ENCODE data around the gene SOX13. TPM values are rescaled to one million over a fixed set of nuclear protein-coding genes. Genes with fewer than 3 reads are reported as not detected.

The SOX13 gene
- polyA plus RNA-seq, 3 donors: 0.52 TPM; not detected in 2

DNA sequence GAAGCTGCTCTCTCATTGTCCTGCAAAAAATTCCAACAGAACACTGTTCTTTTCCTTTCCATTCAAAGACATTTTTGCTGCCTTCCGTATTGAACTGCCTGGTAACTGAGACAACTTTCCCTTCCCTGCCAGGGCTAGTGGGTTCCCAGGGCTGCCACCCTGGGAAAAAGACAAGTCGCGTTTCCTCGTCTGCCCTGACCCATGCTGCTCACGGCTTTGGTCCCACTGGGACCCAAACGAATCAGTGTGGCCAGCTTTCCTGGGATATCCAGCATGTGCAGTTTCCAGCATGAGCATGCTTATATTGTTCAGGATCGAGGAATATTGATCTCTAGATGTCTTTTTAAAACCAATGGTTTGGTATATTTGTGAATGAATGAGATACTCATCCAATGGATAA, 18.2 kb downstream of the SOX13 start:
- no peaks in the 10 kb centered on the region for H4K20me1 ChIP-seq (ENCODE audit: insufficient read depth, low read length)
- Mint-ChIP-seq H3K36me3 (no peaks in the 10 kb centered on the region), H3K4me1 (no peaks in the 10 kb centered on the region), H3K9me3 (no peaks in the 10 kb centered on the region), H3K4me3 (no peak overlapping the region), H3K27me3 (ENCODE audit: low read depth in 3 of 3) (peaks cover 1 to 10% (median 6%) of the 10 kb centered on the region in 3 donors), H3K27ac (no peak overlapping the region)
- TF ChIP-seq, protein P1, sequence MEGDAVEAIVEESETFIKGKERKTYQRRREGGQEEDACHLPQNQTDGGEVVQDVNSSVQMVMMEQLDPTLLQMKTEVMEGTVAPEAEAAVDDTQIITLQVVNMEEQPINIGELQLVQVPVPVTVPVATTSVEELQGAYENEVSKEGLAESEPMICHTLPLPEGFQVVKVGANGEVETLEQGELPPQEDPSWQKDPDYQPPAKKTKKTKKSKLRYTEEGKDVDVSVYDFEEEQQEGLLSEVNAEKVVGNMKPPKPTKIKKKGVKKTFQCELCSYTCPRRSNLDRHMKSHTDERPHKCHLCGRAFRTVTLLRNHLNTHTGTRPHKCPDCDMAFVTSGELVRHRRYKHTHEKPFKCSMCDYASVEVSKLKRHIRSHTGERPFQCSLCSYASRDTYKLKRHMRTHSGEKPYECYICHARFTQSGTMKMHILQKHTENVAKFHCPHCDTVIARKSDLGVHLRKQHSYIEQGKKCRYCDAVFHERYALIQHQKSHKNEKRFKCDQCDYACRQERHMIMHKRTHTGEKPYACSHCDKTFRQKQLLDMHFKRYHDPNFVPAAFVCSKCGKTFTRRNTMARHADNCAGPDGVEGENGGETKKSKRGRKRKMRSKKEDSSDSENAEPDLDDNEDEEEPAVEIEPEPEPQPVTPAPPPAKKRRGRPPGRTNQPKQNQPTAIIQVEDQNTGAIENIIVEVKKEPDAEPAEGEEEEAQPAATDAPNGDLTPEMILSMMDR (IDR thresholded peaks at IDR 0.05): no peak
- no peak overlapping the region for H2AFZ ChIP-seq (ENCODE audit: insufficient read depth, low read depth, low read length, poor library complexity, severe bottlenecking)
- H3K27ac ChIP-seq (ENCODE audit: low read depth in 1 of 2, low read length in 2 of 2): no peak overlapping the region
- H3K9ac ChIP-seq (ENCODE audit: insufficient read depth, low read length, poor library complexity, severe bottlenecking): no peak overlapping the region
- H3K79me2 ChIP-seq (ENCODE audit: insufficient read depth, low read length): no peaks in the 10 kb centered on the region
- no peak overlapping the region for H3K4me3 ChIP-seq (replicated peaks in 1 of 3; ENCODE audit: low read depth in 2 of 3, low read length in 3 of 3)
- DNase-seq: no peak
- WGBS (ENCODE audit: insufficient coverage): 88% methylated on average over 6 of the region's 7 CpGs
- intact Hi-C loops (cut with micrococcal nuclease): no loop called here
- no peaks in the 10 kb centered on the region for H3K4me1 ChIP-seq (ENCODE audit: control insufficient read depth in 1 of 2, insufficient read depth in 2 of 2, low read length in 2 of 2)
- H3K27me3 ChIP-seq (ENCODE audit: control insufficient read depth in 2 of 2, insufficient read depth in 2 of 2, low read length in 2 of 2): no peaks in the 10 kb centered on the region
- no peak overlapping the region for H3K4me2 ChIP-seq (replicated peaks; ENCODE audit: extremely low read depth, low read length, poor library complexity, severe bottlenecking)
- no peaks in the 10 kb centered on the region for H3K36me3 ChIP-seq (replicated peaks in 1 of 2; ENCODE audit: control insufficient read depth in 1 of 2, insufficient read depth in 2 of 2, low read length in 2 of 2)
- H3K9me3 ChIP-seq (replicated peaks in 1 of 2; ENCODE audit: control insufficient read depth in 1 of 2, insufficient read depth in 1 of 2, low read length in 2 of 2): no peaks in the 10 kb centered on the region

DNA sequence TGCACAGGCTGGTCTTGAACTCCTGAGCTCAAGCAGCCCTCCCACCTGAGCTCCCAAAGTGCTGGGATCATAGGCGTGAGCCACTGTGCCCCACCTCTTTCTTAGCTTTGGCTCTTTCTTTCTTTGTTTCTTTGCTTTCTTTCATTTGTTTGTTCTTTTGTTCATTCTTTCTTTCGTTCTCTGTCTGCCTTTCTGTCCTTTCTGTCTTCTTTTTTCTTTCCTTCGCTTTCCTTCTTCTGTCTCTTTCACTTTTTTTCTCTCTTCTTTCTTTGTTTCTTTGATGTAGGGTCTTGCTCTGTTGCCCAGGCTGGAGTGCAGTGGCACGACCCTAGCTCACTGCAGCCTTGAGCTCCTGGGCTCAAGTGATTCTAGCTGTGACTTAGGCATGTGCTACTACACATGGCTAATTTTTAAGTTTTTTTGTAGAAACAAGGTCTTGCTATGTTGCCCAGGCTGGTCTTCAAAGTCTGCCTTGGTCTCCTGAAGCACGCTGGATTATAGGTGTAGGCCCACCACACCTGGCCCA, 18.9 kb downstream of the SOX13 start:
- H3K27ac Mint-ChIP-seq: no peak overlapping the region
- Histone ChIP-seq H3K4me1 (ENCODE audit: control insufficient read depth in 1 of 2, insufficient read depth in 2 of 2, low read length in 2 of 2) (no peaks in the 10 kb centered on the region), H3K9ac (ENCODE audit: insufficient read depth, low read length, poor library complexity, severe bottlenecking) (no peak overlapping the region), H4K20me1 (ENCODE audit: insufficient read depth, low read length) (no peaks in the 10 kb centered on the region), H3K9me3 (replicated peaks in 1 of 2; ENCODE audit: control insufficient read depth in 1 of 2, insufficient read depth in 1 of 2, low read length in 2 of 2) (no peaks in the 10 kb centered on the region), H3K4me2 (replicated peaks; ENCODE audit: extremely low read depth, low read length, poor library complexity, severe bottlenecking) (no peak overlapping the region), H3K27ac (ENCODE audit: low read depth in 1 of 2, low read length in 2 of 2) (no peak overlapping the region), H3K79me2 (ENCODE audit: insufficient read depth, low read length) (no peaks in the 10 kb centered on the region), H3K27me3 (ENCODE audit: control insufficient read depth in 2 of 2, insufficient read depth in 2 of 2, low read length in 2 of 2) (no peaks in the 10 kb centered on the region), H2AFZ (ENCODE audit: insufficient read depth, low read depth, low read length, poor library complexity, severe bottlenecking) (no peak overlapping the region), H3K4me3 (replicated peaks in 1 of 3; ENCODE audit: low read depth in 2 of 3, low read length in 3 of 3) (no peak overlapping the region), H3K36me3 (replicated peaks in 1 of 2; ENCODE audit: control insufficient read depth in 1 of 2, insufficient read depth in 2 of 2, low read length in 2 of 2) (no peaks in the 10 kb centered on the region)
- no peaks in the 10 kb centered on the region for H3K36me3 Mint-ChIP-seq
- H3K27me3 Mint-ChIP-seq (ENCODE audit: low read depth in 3 of 3): peaks cover 1 to 8% (median 5%) of the 10 kb centered on the region in 3 donors
- WGBS (ENCODE audit: insufficient coverage): 93% methylated on average over 3 of the region's 5 CpGs
- TF ChIP-seq, protein P1 (IDR thresholded peaks at IDR 0.05): no peak
- intact Hi-C loops (cut with micrococcal nuclease): no loop called here
- H3K9me3 Mint-ChIP-seq: no peaks in the 10 kb centered on the region
- H3K4me1 Mint-ChIP-seq: no peaks in the 10 kb centered on the region
- no peak for DNase-seq
- no peak overlapping the region for H3K4me3 Mint-ChIP-seq

Measured in CD14-positive monocyte (primary cell).